GM11168 (cell line): ENCODE results near the gene P2RY13.

Experiments
- in situ Hi-C: fragments of 300-500 bp; cut with MboI; formaldehyde crosslinking; loops from one replicate; pipeline ENCODE4 v1.12.0; 2022; ENCODE audit warnings: low sequenced_read_pairs; ENCODE audit not compliant: unreplicated experiment

P2RY13 gene

GRCh38 chr3:151321526-151321925, 7.8 kb downstream of the P2RY13 start:
- in situ Hi-C loops, result no loop called here

GRCh38 chr3:151320131-151320530, 9.2 kb downstream of the P2RY13 start:
- in situ Hi-C loops, result no loop called here

- in situ Hi-C loops, result no loop called here
Observed at GRCh38 chr3:151319628-151320027, 9.7 kb downstream of the P2RY13 start.

GRCh38 chr3:151318991-151319390, 10.4 kb downstream of the P2RY13 start:
- in situ Hi-C loops, result no loop called here

- in situ Hi-C loops, result no loop called here
Observed at GRCh38 chr3:151318313-151318712, 11.0 kb downstream of the P2RY13 start.

GRCh38 chr3:151316267-151316991, 12.9 kb downstream of the P2RY13 start, which contains the start of gene GPR87:
TSS of gene GPR87 (minus strand) at chr3:151316820. CDS start at chr3:151300100, 16,720 bp downstream.
- in situ Hi-C loops, result no loop called here

- in situ Hi-C loops, result no loop called here
Observed at GRCh38 chr3:151315846-151316245, 13.5 kb downstream of the P2RY13 start.

- in situ Hi-C loops, result no loop called here
Observed at GRCh38 chr3:151315136-151315535, 14.2 kb downstream of the P2RY13 start.

GRCh38 chr3:151314593-151314992, 14.8 kb downstream of the P2RY13 start:
- in situ Hi-C loops, result no loop called here

- in situ Hi-C loops, result no loop called here
Observed at GRCh38 chr3:151314137-151314536, 15.2 kb downstream of the P2RY13 start.

GRCh38 chr3:151312972-151313371, 16.4 kb downstream of the P2RY13 start:
- in situ Hi-C loops, result no loop called here

- in situ Hi-C loops, result no loop called here
Observed at GRCh38 chr3:151309566-151309965, 19.8 kb downstream of the P2RY13 start.

- in situ Hi-C loops, result no loop called here
Observed at GRCh38 chr3:151307583-151308488, 21.5 kb downstream of the P2RY13 start.

- in situ Hi-C loops, result no loop called here
Observed at GRCh38 chr3:151307131-151307530, 22.2 kb downstream of the P2RY13 start.

- in situ Hi-C loops, result no loop called here
Observed at GRCh38 chr3:151306168-151306810, 23.1 kb downstream of the P2RY13 start.

GRCh38 chr3:151305775-151306151, 23.6 kb downstream of the P2RY13 start:
- in situ Hi-C loops, result no loop called here

- in situ Hi-C loops, result no loop called here
Observed at GRCh38 chr3:151305060-151305774, 24.1 kb downstream of the P2RY13 start.

- in situ Hi-C loops, result no loop called here
Observed at GRCh38 chr3:151303751-151304150, 25.6 kb downstream of the P2RY13 start.

GRCh38 chr3:151301787-151302186, 27.6 kb downstream of the P2RY13 start:
- in situ Hi-C loops, result no loop called here

GRCh38 chr3:151300539-151300938, 28.8 kb downstream of the P2RY13 start:
- in situ Hi-C loops, result no loop called here
